GM10847 (cell line): ENCODE data around the gene MYH14.

ENCODE experiments used
- POLR2A ChIP-seq: IDR thresholded peaks from 2 replicates; pipeline ENCODE4 v1.6.1; 2011; ENCODE audit not compliant: insufficient read length; ENCODE audit errors: extremely low read depth

The MYH14 gene

GRCh38 chr19:50181121-50181520 lies 22.3 kb upstream of the MYH14 start:
- TF ChIP-seq POLR2A = no peak

DNA sequence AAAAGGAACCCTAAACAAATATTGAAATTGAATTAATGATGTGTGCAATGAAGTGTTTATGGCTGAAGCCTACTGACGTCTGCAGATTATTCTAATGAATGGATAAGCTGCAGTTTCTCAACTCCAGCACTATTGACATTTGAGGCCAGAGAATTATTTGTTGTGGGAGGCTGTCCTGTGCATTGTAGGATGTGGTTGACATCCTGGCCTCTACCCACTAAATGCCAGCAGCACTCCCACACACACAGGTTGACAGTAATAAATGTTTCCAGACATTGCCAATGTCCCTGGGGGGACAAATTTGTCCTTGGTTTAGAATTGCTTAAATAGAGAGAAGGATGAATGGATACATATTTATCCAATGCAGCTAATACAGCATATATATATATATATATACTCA lies 19.2 kb upstream of the MYH14 start:
- TF ChIP-seq POLR2A = no peak

DNA sequence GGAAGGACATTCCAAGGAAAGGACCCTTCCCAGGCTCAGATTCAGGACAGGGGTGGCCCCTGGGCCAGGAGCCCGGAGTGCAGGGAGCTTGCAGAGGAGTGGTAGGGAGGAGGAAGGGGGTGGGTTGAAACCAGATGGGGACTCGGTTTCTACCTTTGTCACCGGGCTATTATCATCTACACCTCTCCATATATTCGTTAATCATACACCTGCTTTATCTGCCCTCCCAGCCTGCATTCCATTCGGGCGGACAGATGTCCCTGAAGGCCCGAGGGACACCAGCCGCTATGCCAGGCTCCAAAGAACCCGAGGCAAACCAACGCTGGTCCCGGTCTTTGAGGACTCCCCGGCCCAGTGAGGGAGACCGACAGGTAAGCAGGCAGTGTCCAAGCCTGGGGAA lies 15.5 kb upstream of the MYH14 start:
- no peak for TF ChIP-seq POLR2A

- TF ChIP-seq POLR2A = no peak
Measured at GRCh38 chr19:50189331-50189730, 14.1 kb upstream of the MYH14 start.

- TF ChIP-seq POLR2A = no peak
Measured at GRCh38 chr19:50190439-50190891, 13.0 kb upstream of the MYH14 start.

- TF ChIP-seq POLR2A = no peak
Measured at GRCh38 chr19:50191216-50191615, 12.2 kb upstream of the MYH14 start.

DNA sequence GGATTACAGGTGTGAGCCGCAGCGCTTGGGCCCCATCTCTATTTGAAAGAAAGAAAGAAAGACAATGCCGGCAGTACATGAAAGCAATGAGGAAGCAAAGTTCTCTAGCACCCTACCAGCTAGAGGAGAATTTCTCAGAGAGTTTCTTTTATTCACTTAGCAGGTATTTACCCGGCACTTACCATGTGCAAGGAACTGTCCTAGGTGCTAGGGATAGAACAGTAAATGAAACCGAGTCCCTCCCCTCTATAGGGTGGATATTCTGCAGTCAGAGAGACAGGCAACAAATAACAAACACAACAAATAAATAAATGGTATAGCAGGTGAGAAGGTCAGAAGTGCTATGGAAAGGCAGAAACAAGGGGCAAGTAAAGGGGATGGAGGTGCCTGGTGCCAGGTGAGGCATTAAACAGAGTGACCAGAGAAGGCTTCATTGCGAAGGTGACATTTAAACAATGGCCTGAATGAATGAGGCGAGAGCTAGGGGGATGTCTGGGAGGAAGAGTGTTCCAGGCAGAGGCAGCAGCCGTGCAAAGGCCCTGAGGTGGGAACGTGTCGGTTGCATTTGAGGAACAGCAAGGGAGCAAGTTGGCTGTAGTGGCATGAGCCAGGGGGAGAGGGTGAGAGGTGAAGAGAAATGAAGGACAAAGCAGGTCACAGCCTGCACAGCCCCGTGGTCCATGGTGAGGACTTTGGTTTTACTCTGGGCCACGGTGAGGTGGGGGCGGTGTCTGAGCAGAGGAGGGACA lies 10.8 kb upstream of the MYH14 start:
- no peak for TF ChIP-seq POLR2A

GRCh38 chr19:50195224-50195623 lies 8.2 kb upstream of the MYH14 start:
- TF ChIP-seq POLR2A = no peak

DNA sequence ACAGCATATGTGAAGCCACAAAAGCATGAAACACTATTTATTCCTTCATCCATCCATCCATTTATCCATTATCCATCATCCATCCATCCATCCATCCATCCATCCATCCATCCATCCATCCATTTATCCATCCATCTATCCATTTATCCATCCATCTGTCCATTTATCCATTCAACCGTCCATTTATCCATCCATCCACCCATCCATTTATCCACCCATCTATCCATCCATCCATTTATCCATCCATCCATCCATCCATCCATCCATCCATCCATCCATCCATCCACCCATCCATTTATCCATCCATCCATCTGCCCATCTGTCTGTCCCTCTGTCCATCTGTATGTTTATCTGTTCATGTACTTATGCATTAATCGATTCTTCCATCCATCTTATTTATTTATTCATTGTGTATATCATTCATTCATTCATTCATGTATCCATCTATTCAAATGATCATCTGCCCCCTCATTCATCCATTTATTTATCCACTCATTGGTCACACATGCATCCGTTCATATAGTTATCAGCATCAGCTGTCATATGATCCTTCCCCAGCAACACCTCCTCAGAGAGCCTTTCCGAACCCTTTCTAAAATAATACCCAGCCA lies 7.0 kb upstream of the MYH14 start:
- no peak for TF ChIP-seq POLR2A

DNA sequence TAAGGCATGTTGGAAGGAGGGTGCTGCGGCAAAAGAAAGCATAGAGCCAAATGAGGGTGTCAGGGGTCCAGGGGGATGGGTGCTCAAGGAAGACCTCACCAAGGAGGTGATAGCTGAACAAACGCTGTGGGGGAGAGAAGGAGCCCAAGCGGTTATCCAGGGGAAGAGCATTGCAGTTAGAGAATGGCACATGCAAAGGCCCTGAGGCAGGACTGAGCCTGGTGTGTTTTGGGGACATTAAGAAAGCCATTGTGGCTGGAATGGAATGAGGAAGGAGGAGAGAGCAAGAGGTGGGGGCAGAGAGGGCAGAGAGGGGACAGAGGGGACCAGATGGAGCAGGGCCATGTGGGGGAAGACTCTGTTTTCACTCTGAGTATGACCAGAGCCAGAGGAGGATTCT lies 6.1 kb upstream of the MYH14 start:
- no peak for TF ChIP-seq POLR2A

DNA sequence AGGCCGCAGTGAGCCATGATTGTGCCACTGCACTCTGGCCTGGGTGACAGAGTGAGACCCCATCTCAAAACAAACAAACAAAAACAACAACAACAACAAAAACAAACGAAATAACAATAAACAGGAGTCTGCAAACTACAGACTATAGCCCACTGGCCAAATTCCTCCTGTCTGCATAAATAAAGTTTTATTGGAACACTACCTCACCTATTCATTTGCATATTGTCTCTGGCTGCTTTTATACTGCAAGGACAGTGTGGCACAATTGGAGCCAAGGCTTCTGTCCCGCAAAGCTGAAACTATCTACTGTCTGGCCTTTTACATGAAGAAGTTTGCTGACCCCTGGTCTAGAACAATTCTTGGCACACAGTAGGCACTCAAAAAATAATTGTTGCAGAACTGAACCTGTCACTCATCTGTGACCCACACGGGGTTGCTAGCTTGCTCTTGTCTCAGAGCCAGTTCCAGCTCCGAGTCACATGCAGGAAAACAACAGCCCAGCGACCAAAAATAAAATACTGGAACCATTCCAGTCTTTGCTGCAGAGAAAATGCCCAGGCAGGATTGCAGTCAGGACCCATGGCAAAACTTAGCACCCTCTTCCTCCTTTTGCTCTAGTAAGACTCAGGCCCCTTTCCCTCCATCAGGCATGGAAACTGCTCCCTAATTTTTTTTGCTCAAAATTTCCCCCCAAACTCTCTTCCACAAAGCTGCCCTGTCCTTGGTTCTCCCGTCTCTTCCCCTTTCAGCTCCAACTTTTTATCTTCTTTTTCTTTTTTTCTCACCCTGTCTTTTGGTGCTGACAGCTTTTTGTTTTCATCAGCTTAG lies 4.8 kb upstream of the MYH14 start:
- TF ChIP-seq POLR2A = no peak

- no peak for TF ChIP-seq POLR2A
Measured at GRCh38 chr19:50199259-50199555, 4.2 kb upstream of the MYH14 start.

DNA sequence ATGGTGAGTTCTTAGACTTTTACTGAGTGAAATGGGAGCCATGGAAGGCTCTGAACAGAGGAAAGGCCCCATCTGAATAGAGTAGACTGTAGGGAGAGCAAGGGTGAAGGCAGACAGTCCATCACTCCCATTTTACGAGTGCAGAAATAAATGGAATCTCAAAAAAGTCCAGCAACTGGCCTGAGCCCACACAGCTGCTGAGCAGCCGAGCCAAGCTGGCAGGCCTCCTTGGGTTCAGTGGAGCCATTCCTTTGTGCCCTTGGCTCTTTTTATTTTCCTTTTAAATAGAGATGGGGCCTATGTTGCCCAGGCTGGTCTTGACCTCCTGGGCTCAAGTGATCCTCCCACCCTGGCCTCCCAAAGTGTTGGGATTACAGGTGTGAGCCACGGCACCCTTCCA lies 1.0 kb upstream of the MYH14 start:
- TF ChIP-seq POLR2A = no peak

DNA sequence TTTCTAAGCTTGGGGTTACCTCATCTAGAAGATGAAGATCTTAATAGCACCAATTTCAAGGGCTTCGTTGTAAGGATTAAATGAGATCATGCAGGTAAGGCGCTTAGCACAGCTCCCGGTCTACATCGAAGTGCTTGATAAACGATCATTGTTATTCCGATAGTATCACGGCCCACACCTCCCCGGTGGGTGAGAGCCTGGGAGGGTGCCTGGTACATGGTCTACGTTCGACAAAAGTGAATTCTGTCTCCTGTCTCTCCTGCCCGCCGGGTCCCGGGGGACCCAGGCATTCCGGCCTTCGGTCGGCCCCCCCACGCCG lies 501 bp upstream of the MYH14 start:
- TF ChIP-seq POLR2A = no peak

- TF ChIP-seq POLR2A = no peak
Measured at GRCh38 chr19:50204081-50204428, 633 bp downstream of the MYH14 start.
